Measurements from ENCODE around the gene EEFSEC. TPM values are rescaled to one million over a fixed set of nuclear protein-coding genes. Genes with fewer than 3 reads are reported as not detected.

The EEFSEC gene
- total RNA-seq, 1 experiment from 2014 or later, result 9.5 TPM

GRCh38 chr3:128226186-128226725, 73.0 kb downstream of the EEFSEC start:
- H2BK12ac ChIP-seq (ENCODE audit: insufficient read length, low read depth, low read length), result no peak overlapping the region
- no peak overlapping the region for H3K4me2 ChIP-seq (ENCODE audit: insufficient read depth, insufficient read length, low read length)
- Mint-ChIP-seq H3K36me3 (ENCODE audit: insufficient read depth in 1 of 3, low read depth in 3 of 3) (peaks cover 9 to 20% (median 12%) of the 10 kb centered on the region in 3 experiments; a peak in 5 of 7 replicates), H3K9me3 (peaks cover 25 to 26% of the 10 kb centered on the region in 2 experiments), H3K4me1 (peaks cover 16 to 20% of the 10 kb centered on the region in 2 experiments), H3K4me3 (no peak overlapping the region), H3K27me3 (ENCODE audit: low read depth) (peaks cover 4% of the 10 kb centered on the region), H3K27ac (no peak overlapping the region; a peak in 1 of 7 replicates)
- no peak overlapping the region for H3K9ac ChIP-seq (ENCODE audit: extremely low read depth, insufficient read length, low read length)
- H3K56ac ChIP-seq (ENCODE audit: insufficient read length, low read depth, low read length), result no peak overlapping the region
- no peak overlapping the region for H4K5ac ChIP-seq (ENCODE audit: insufficient read length, low read depth, low read length)
- no peak overlapping the region for H2AK5ac ChIP-seq (ENCODE audit: insufficient read length, low read length)
- no peak for DNase-seq
- H3K79me2 ChIP-seq (ENCODE audit: insufficient read depth, low read length), result no peaks in the 10 kb centered on the region
- no peaks in the 10 kb centered on the region for H3K23me2 ChIP-seq (ENCODE audit: insufficient read length, low read depth, low read length, poor library complexity, severe bottlenecking)
- H3K14ac ChIP-seq (ENCODE audit: insufficient read depth, low read length), result no peak overlapping the region
- H2BK15ac ChIP-seq (ENCODE audit: low read depth, low read length), result no peak overlapping the region
- H2AFZ ChIP-seq (ENCODE audit: low read length), result no peak overlapping the region
- no peak overlapping the region for H3K18ac ChIP-seq (ENCODE audit: insufficient read length, low read depth, low read length)
- peaks cover 13% of the 10 kb centered on the region for H3K9me3 ChIP-seq (ENCODE audit: control insufficient read depth, low read depth, low read length)
- no peak overlapping the region for H2BK120ac ChIP-seq (ENCODE audit: low read depth, low read length, poor library complexity, severe bottlenecking)
- H2BK20ac ChIP-seq (ENCODE audit: low read depth, low read length, poor library complexity, severe bottlenecking), result no peak overlapping the region
- no peak overlapping the region for H4K91ac ChIP-seq (ENCODE audit: insufficient read length, low read depth, low read length)
- H2BK5ac ChIP-seq (ENCODE audit: insufficient read length, low read length), result no peak overlapping the region
- no peak overlapping the region for H4K8ac ChIP-seq (replicated peaks; ENCODE audit: insufficient read length, low read depth, low read length)
- H3K23ac ChIP-seq (ENCODE audit: insufficient read length, low read depth, low read length), result no peak overlapping the region
- H3K27me3 ChIP-seq (ENCODE audit: insufficient read depth, low read length), result no peaks in the 10 kb centered on the region
- H3K79me1 ChIP-seq (ENCODE audit: insufficient read depth, low read depth, low read length, poor library complexity, severe bottlenecking), result no peaks in the 10 kb centered on the region
- no peak overlapping the region for H3K4ac ChIP-seq (ENCODE audit: low read depth, low read length)
- no peak for TF ChIP-seq CTCF (conservative IDR thresholded peaks at IDR 0.05)
- 0 out of 2 replicates have a peak, but pooled peaks cover 3% of the 10 kb centered on the region for H3K4me1 ChIP-seq (ENCODE audit: insufficient read depth, low read length)
- no peak overlapping the region for H3T11ph ChIP-seq (ENCODE audit: low read length)
- H3K27ac ChIP-seq (ENCODE audit: insufficient read length, low read depth, low read length), result no peak overlapping the region
- peaks cover 4% of the 10 kb centered on the region for H4K20me1 ChIP-seq (ENCODE audit: control insufficient read depth, insufficient read depth, insufficient read length)
- WGBS (ENCODE audit: extremely low coverage, insufficient read length, low lambda C conversion rate), result no CpG with 5 or more reads among the region's 8 CpGs
